Endodermal cell (in vitro differentiated cells): ENCODE results near the gene ZNHIT2. TPM values are rescaled to one million over a fixed set of nuclear protein-coding genes. Genes with fewer than 3 reads are reported as not detected.

Source experiments
- DNase-seq: peaks from one replicate; pipeline ENCODE4 v3.0.0-alpha.2; 2017
- H3K27ac ChIP-seq: 2 replicates; pipeline ENCODE4 v1.5.1; 2013; ENCODE audit warnings: mild to moderate bottlenecking, low read depth, low read length, moderate library complexity
- H3K27me3 ChIP-seq: 2 replicates; pipeline ENCODE4 v1.6.1; 2013; ENCODE audit warnings: mild to moderate bottlenecking, low read length, moderate library complexity; ENCODE audit not compliant: insufficient read depth, control insufficient read depth, poor library complexity, severe bottlenecking
- H3K36me3 ChIP-seq: 2 replicates; pipeline ENCODE4 v1.7.0; 2013; ENCODE audit warnings: mild to moderate bottlenecking, low read length, moderate library complexity; ENCODE audit not compliant: control insufficient read depth, insufficient read depth
- H3K4me1 ChIP-seq: one replicate; pipeline ENCODE4 v1.7.0; 2013; ENCODE audit warnings: low read length; ENCODE audit not compliant: control insufficient read depth, insufficient read depth
- H3K4me3 ChIP-seq: 2 replicates; pipeline ENCODE4 v1.5.1; 2013; ENCODE audit warnings: mild to moderate bottlenecking, low read length, moderate library complexity
- H3K9ac ChIP-seq: 2 replicates; pipeline ENCODE4 v1.6.1; 2013; ENCODE audit warnings: mild to moderate bottlenecking, low read length, moderate library complexity; ENCODE audit not compliant: poor library complexity, severe bottlenecking; ENCODE audit errors: extremely low read depth
- H3K9me3 ChIP-seq: 2 replicates; pipeline ENCODE4 v1.6.1; 2013; ENCODE audit warnings: mild to moderate bottlenecking, low read length, moderate library complexity; ENCODE audit not compliant: control insufficient read depth
- H3K27ac Mint-ChIP-seq: 2 replicates; pipeline ENCODE4 v1.8.0; 2020; ENCODE audit warnings: mixed read lengths
- H3K27me3 Mint-ChIP-seq: 2 replicates; pipeline ENCODE4 v1.8.0; 2021; ENCODE audit warnings: mild to moderate bottlenecking, mixed read lengths; ENCODE audit not compliant: insufficient read depth
- H3K36me3 Mint-ChIP-seq: 2 replicates; pipeline ENCODE4 v1.8.0; 2020; ENCODE audit warnings: low read depth, mixed read lengths
- H3K4me1 Mint-ChIP-seq: 2 replicates; pipeline ENCODE4 v1.8.0; 2020; ENCODE audit warnings: mixed read lengths
- H3K4me3 Mint-ChIP-seq: 2 replicates; pipeline ENCODE4 v1.8.0; 2020; ENCODE audit warnings: mild to moderate bottlenecking, moderate library complexity, mixed read lengths
- H3K9me3 Mint-ChIP-seq: 2 replicates; pipeline ENCODE4 v1.8.0; 2020; ENCODE audit warnings: mild to moderate bottlenecking, mixed read lengths
- WGBS, 2 experiments: methylation state at CpG; one replicate each; pipeline versions ENCODE4 v1.1.5 to v1.1.7; 2013; ENCODE audit warnings: missing lambda C conversion rate in 2 of 2, mixed read lengths in 1 of 2; ENCODE audit not compliant: insufficient coverage in 1 of 2, insufficient read length in 1 of 2; 5-methylcytosine and 5-hydroxymethylcytosine counted together
- total RNA-seq, 2 donors: library from RNA; stranded (reverse); fragmentation: NEBNext Ultra II Directional in 1 of 2; extraction: Animal tissue kit (Norgen Biotek cat#: 25700) in 1 of 2; gene quantifications; 2 replicates in 1 of 2; 3 replicates in 1 of 2; pipeline ENCODE4 v1.2.1, GENCODE V29; 2021
- TF ChIP-seq, protein P1 (sequence below): fragments of 200-600 bp; sonication (generic); conservative IDR thresholded peaks from 2 replicates; pipeline ENCODE4 v1.5.0; 2021; ENCODE audit warnings: antibody characterized with exemption, mild to moderate bottlenecking

The ZNHIT2 gene
- total RNA-seq, 2 donors from 2014 or later = 11.0 to 11.8 TPM

DNA sequence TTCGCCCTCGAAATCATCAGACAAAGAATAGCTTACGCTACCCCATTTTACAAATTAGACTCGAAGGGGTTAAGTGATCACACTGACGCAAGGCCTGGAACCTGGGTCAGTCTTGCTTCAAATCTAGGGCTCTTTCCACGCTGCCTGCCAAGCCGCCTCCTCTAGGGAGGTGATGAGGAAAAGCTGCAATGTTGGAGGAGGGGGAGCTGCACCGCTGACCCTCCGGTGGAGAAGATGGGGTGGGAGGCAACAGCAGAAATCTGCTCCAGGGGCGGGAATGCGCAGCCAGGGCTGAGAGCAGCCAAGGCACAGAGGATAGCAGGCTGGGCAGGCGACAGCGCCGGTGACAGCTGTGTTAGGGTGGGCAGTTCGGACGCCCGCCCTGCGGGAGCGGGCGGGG lies 16.2 kb upstream of the ZNHIT2 start:
- no peak overlapping the region for H3K27ac ChIP-seq
- H3K4me1 Mint-ChIP-seq = peaks cover 19% of the 10 kb centered on the region
- TF ChIP-seq, protein P1, sequence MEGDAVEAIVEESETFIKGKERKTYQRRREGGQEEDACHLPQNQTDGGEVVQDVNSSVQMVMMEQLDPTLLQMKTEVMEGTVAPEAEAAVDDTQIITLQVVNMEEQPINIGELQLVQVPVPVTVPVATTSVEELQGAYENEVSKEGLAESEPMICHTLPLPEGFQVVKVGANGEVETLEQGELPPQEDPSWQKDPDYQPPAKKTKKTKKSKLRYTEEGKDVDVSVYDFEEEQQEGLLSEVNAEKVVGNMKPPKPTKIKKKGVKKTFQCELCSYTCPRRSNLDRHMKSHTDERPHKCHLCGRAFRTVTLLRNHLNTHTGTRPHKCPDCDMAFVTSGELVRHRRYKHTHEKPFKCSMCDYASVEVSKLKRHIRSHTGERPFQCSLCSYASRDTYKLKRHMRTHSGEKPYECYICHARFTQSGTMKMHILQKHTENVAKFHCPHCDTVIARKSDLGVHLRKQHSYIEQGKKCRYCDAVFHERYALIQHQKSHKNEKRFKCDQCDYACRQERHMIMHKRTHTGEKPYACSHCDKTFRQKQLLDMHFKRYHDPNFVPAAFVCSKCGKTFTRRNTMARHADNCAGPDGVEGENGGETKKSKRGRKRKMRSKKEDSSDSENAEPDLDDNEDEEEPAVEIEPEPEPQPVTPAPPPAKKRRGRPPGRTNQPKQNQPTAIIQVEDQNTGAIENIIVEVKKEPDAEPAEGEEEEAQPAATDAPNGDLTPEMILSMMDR = no peak
- H3K27me3 Mint-ChIP-seq = peaks cover 2% of the 10 kb centered on the region
- peak overlapping the region; percentile 98 for H3K9ac ChIP-seq
- H3K4me1 ChIP-seq = no peaks in the 10 kb centered on the region
- peak overlapping the region; percentile 94 for H3K4me3 ChIP-seq
- no peaks in the 10 kb centered on the region for H3K9me3 ChIP-seq
- WGBS, 2 experiments = 0 to 3% methylated on average over 8 to 20 of the region's 20 CpGs
- no peaks in the 10 kb centered on the region for H3K9me3 Mint-ChIP-seq
- H3K27me3 ChIP-seq = no peaks in the 10 kb centered on the region
- DNase-seq = peak; percentile 61
- peak overlapping the region; percentile 87 for H3K4me3 Mint-ChIP-seq
- peaks cover 28% of the 10 kb centered on the region for H3K36me3 Mint-ChIP-seq
- H3K36me3 ChIP-seq = peaks cover 36% of the 10 kb centered on the region
- peak overlapping the region; percentile 99 for H3K27ac Mint-ChIP-seq

DNA sequence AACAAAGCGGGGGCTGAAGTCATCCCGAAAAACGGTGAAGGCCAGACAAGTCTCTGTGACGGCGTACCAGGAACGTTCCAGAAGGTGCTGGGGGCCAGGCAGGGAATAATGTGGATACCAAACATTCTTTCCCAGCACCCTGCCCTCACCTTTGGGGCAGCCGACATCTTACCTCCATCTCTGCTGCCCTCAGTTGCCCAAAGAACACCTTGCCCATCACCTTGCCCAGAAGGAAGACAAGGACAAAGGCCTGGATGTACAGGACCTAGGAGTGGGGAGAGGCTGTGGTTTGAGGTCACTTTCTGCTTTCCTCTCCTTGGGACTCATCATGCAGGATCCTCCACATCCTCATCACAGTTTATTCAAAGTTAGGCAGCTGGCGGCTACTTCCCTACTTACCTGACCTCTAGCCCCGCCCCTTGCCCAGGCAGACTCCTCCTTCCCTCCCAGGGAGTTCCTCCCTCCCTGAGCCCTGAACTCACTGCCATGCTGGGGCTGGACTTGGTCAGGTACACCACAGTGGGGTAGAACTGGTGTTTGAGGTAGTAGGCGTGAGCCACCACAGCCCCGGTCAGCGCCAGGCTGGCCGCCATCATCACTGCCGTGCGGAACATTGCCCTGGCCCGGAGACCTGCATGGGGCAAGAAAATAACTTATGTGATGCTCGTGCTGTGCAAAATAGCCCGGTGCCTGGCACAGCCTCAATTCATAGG lies 15.6 kb upstream of the ZNHIT2 start:
- Histone ChIP-seq H3K9me3 (no peaks in the 10 kb centered on the region), H3K36me3 (peaks cover 39% of the 10 kb centered on the region), H3K27me3 (no peaks in the 10 kb centered on the region), H3K4me3 (peak overlapping the region; percentile 94), H3K27ac (no peak overlapping the region), H3K9ac (peak overlapping the region; percentile 98), H3K4me1 (no peaks in the 10 kb centered on the region)
- Mint-ChIP-seq H3K4me3 (peak overlapping the region; percentile 87), H3K4me1 (peaks cover 19% of the 10 kb centered on the region), H3K27ac (peak overlapping the region; percentile 99), H3K36me3 (peaks cover 28% of the 10 kb centered on the region), H3K27me3 (no peaks in the 10 kb centered on the region), H3K9me3 (no peaks in the 10 kb centered on the region)
- peak; percentile 89 for DNase-seq
- 51 to 55% methylated on average over 9 to 18 of the region's 18 CpGs for WGBS, 2 experiments
- TF ChIP-seq, protein P1 = no peak

DNA sequence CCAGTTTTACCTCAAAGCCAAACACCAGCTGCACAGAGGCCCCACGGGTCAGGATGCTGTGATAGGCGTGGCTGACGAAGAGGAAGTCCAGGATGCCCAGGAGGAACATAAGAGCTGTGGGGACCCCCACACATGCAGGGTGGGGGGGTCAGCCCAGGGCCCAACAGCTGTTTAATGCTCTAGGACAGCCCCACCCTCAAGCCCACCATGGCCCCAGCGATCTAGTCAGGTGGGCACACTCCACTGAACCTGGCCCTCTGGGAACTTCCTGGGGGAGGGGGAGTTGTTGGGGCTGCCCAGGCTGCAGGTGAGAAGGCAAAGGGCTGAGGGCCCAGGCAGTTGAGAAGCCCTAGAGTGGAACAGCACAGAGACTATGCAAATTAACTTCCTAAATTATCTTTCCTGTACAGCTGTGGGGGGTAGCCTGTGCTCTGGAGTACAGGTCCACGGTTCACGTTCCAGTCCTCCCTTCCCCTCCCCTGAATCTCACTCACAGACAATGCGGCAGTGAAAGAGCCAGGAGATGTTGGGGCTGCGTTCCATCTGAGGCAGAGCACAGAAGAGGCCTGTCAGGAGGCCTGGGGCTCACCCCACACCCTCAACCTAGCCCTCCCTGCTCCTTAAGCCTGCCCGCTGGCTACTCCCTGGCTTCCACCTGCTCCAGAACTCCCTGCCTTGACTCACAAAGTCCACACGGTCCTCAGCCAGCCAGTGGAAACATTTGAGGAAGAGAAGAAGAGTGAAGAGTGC lies 14.9 kb upstream of the ZNHIT2 start:
- Mint-ChIP-seq H3K27me3 (no peaks in the 10 kb centered on the region), H3K36me3 (peaks cover 29% of the 10 kb centered on the region), H3K4me1 (peaks cover 19% of the 10 kb centered on the region), H3K4me3 (peak overlapping the region; percentile 87), H3K9me3 (no peaks in the 10 kb centered on the region), H3K27ac (no peak overlapping the region)
- 89% methylated on average over 10 of the region's 10 CpGs; no CpG with 5 or more reads in 1 of the 2 experiments for WGBS, 2 experiments
- TF ChIP-seq, protein P1 = no peak
- H3K9me3 ChIP-seq = no peaks in the 10 kb centered on the region
- no peaks in the 10 kb centered on the region for H3K4me1 ChIP-seq
- H3K36me3 ChIP-seq = peaks cover 47% of the 10 kb centered on the region
- peak overlapping the region; percentile 94 for H3K4me3 ChIP-seq
- no peak overlapping the region for H3K9ac ChIP-seq
- H3K27ac ChIP-seq = no peak overlapping the region
- DNase-seq = peak; percentile 26
- H3K27me3 ChIP-seq = no peaks in the 10 kb centered on the region
